Karpas-422 (cell line): ENCODE data around the gene SLC46A1. TPM values are rescaled to one million over a fixed set of nuclear protein-coding genes. Genes with fewer than 3 reads are reported as not detected.
"Not testable (repeated sequence)": the region's sequence is repeated elsewhere in the genome, so short reads cannot be mapped to it uniquely, and the experiment has no call there.

Experiments
- DNase-seq: peaks from one replicate; pipeline ENCODE4 v3.0.0-alpha.2; 2015
- H2AFZ ChIP-seq: fragments of 200-600 bp; sonication (generic); 2 replicates; pipeline ENCODE4 v1.6.1; 2014; ENCODE audit warnings: antibody characterized with exemption, low read length, mixed read lengths
- H3K27ac ChIP-seq: fragments of 200-600 bp; sonication (generic); 2 replicates; pipeline ENCODE4 v1.5.1; 2014; ENCODE audit warnings: mild to moderate bottlenecking, low read length, moderate library complexity
- H3K27me3 ChIP-seq: fragments of 200-600 bp; sonication (generic); 2 replicates; pipeline ENCODE4 v1.6.1; 2014; ENCODE audit warnings: low read length, mixed read lengths
- H3K36me3 ChIP-seq: fragments of 200-600 bp; sonication (generic); 2 replicates; pipeline ENCODE4 v1.6.1; 2014; ENCODE audit warnings: low read length, mixed read lengths; ENCODE audit not compliant: insufficient read depth
- H3K4me1 ChIP-seq: fragments of 200-600 bp; sonication (generic); 2 replicates; pipeline ENCODE4 v1.6.1; 2014; ENCODE audit warnings: mild to moderate bottlenecking, low read length, mixed read lengths
- H3K4me2 ChIP-seq: fragments of 200-600 bp; sonication (generic); 2 replicates; pipeline ENCODE4 v1.6.1; 2014; ENCODE audit warnings: low read length, low read depth, mild to moderate bottlenecking; ENCODE audit not compliant: poor library complexity, severe bottlenecking
- H3K4me3 ChIP-seq: fragments of 200-600 bp; sonication (generic); 2 replicates; pipeline ENCODE4 v1.5.1; 2014; ENCODE audit warnings: mild to moderate bottlenecking, antibody characterized with exemption, low read length, mixed read lengths
- H3K79me2 ChIP-seq: fragments of 200-600 bp; sonication (generic); 2 replicates; pipeline ENCODE4 v1.6.1; 2014; ENCODE audit warnings: mild to moderate bottlenecking, low read length, mixed read lengths
- H3K9ac ChIP-seq: fragments of 200-600 bp; sonication (generic); 2 replicates; pipeline ENCODE4 v1.6.0; 2014; ENCODE audit warnings: low read length
- H3K9me2 ChIP-seq: fragments of 200-600 bp; sonication (generic), shearing (Covaris generic); replicated peaks from 2 replicates; pipeline ENCODE4 v1.6.0; 2014; ENCODE audit warnings: mild to moderate bottlenecking, low read length, moderate library complexity; ENCODE audit not compliant: insufficient read depth
- H3K9me3 ChIP-seq: fragments of 300-700, 200-600 bp; sonication (generic); 2 replicates; pipeline ENCODE4 v1.6.1; 2014; ENCODE audit warnings: low read length, mixed read lengths
- H4K20me1 ChIP-seq: fragments of 200-600 bp; sonication (generic); 2 replicates; pipeline ENCODE4 v1.6.1; 2014; ENCODE audit warnings: mild to moderate bottlenecking, antibody characterized with exemption, low read length, low read depth; ENCODE audit not compliant: insufficient read depth
- total RNA-seq: library from RNA; depleted of rRNA; stranded (reverse); fragments of >200 nt; shearing (Covaris generic); gene quantifications from 2 replicates; pipeline ENCODE4 v1.2.3, GENCODE V29; 2014; ENCODE audit warnings: low replicate concordance; rRNA removed

The SLC46A1 gene
- total RNA-seq, result 2.0 and 5.0 TPM in 2 replicates

DNA sequence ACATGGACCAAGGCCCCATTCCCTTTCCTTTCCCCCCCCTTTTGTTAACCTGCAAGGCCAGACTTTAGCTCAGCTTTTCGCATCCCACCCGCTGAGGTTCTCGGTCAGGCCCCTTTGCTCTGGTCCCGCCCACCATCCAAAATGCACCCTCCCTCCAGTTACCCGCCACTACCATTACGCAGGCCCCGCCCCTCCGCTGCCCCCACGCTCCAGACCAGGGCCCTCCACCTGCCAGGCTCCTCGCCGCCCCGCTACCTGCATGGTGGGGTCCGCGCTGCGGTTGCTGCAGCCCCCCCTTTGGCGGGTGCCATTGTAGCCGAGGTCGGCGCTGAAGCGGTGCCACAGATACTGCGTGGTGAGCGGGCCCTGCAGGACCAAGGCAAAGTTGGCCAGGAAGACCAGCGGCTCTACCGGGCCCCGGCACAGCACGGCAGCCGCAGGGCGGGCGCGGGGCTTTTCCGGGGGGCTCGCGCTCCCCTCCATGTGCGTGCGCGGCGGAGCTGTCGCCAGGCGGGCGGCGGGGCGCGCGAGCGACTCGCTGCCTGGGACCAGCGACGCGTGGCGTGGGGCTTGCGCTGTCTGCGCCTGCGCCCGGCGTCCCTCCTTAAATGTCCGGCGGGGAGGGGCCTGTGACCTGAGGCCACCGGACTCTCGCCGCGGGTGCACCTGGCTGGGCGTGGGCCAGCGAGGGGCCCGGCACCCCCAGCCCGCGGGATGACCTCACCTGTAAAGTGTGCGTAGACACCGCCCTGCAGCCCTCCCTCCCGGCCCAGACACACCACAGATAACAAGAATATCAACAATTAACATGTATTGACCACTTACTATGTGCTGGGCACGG, at the start of gene SLC46A1:
Gene SLC46A1 (minus strand): TSS at position 581 of the 841 bp plus-strand sequence. CDS start 98 bp downstream, at position 483.
- H3K27ac ChIP-seq, result no peak within 1 kb of the TSS
- H3K9me3 ChIP-seq, result no peaks in the 10 kb centered on the region
- peak within 1 kb of the TSS; percentile 95; the same call in 1 of the 2 replicates for H2AFZ ChIP-seq
- H4K20me1 ChIP-seq, result no peaks in the 10 kb centered on the region
- H3K4me3 ChIP-seq, result peak within 1 kb of the TSS; percentile 81
- H3K79me2 ChIP-seq, result no peaks in the 10 kb centered on the region
- peak within 1 kb of the TSS; percentile 80 for H3K9ac ChIP-seq
- peaks cover 13% of the 10 kb centered on the region for H3K4me1 ChIP-seq
- no peaks in the 10 kb centered on the region for H3K36me3 ChIP-seq
- H3K9me2 ChIP-seq, result no peaks in the 10 kb centered on the region
- H3K4me2 ChIP-seq, result peak within 1 kb of the TSS; percentile 95
- no peaks in the 10 kb centered on the region for H3K27me3 ChIP-seq
- DNase-seq, result peak; percentile 85

DNA sequence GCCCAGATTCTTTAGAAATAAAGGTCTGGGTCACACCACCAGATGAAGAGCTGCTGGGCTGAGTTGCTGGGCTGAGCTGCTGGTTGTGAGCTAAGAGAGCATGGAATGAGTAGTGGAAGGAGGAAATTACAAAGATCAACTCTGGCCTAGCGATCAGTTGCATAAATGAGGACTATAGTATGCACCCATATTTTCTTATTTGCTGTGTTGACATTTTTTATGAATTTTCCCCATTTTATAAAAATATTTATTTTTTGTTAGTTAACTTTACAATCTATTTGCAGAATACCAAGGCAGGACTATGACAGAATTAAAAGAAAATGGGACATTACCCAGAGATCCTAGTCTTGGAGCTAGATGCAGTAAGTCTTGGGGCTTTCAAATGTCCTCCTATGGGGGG, 43.8 kb upstream of the SLC46A1 start:
- no peak overlapping the region for H3K9ac ChIP-seq
- H3K9me3 ChIP-seq, result no peaks in the 10 kb centered on the region
- no peaks in the 10 kb centered on the region for H4K20me1 ChIP-seq
- H2AFZ ChIP-seq, result no peak overlapping the region
- no peak for DNase-seq
- no peaks in the 10 kb centered on the region for H3K27me3 ChIP-seq
- H3K9me2 ChIP-seq, result no peaks in the 10 kb centered on the region
- H3K4me3 ChIP-seq, result no peak overlapping the region
- no peak overlapping the region for H3K4me2 ChIP-seq
- H3K36me3 ChIP-seq, result no peaks in the 10 kb centered on the region
- H3K79me2 ChIP-seq, result no peaks in the 10 kb centered on the region
- no peak overlapping the region for H3K27ac ChIP-seq
- no peaks in the 10 kb centered on the region for H3K4me1 ChIP-seq

DNA sequence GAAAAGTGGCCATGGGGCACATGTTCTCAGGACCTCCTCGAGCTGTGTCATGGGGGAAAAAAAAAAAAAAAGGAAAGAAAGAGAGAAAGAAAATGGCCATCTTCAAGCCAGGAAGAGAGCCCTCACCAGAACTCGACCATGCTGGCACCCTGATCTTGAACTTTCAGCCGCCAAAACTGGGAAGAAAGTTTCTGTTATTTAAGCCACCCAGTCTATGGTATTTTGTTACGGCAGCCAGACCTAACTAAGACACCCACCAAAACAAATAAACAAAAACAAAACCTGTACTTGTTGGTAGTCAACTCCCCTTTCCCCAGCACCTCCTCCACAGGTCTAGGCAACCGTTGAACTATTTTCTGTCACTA, 41.4 kb upstream of the SLC46A1 start:
- Histone ChIP-seq H3K9me3 (no peaks in the 10 kb centered on the region), H3K9me2 (no peaks in the 10 kb centered on the region), H4K20me1 (no peaks in the 10 kb centered on the region), H3K27ac (no peak overlapping the region), H3K27me3 (no peaks in the 10 kb centered on the region), H3K79me2 (no peaks in the 10 kb centered on the region), H3K36me3 (no peaks in the 10 kb centered on the region), H3K4me1 (no peaks in the 10 kb centered on the region), H3K4me2 (no peak overlapping the region), H3K9ac (no peak overlapping the region), H2AFZ (no peak overlapping the region), H3K4me3 (no peak overlapping the region)
- DNase-seq, result no peak

DNA sequence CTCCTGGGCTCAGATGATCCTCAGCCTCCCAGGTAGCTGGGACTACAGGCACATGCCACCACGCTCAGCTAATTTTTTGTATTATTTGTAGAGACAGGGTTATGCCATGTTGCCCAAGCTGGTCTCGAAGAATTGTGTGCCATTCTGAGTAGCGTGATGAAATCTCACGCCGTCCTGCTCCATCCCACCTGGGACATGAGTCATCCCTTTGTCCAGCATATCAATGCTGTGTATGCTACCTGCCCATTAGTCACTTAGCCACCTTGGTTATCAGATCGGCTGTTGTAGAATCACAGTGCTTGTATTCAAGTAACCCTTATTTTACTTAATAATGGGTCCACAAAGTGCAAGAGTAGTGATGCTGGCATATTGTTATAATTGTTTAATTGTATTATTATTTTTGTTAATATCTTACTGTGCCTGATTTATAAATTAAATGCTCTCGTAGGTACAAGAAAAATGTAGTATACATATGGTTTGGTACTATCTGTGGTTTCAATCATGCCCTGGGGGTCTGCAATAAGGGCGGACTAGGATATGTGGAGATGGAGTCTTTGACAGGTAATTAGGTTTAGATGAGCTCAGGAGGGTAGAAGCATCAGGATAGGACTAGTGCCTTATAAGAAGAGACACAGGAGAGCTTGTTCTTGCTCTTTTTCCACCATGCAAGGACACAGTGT, 40.8 kb upstream of the SLC46A1 start:
- H3K9me2 ChIP-seq, result no peaks in the 10 kb centered on the region
- H3K9ac ChIP-seq, result no peak overlapping the region
- H3K27ac ChIP-seq, result no peak overlapping the region
- no peak overlapping the region for H3K4me3 ChIP-seq
- no peak overlapping the region for H2AFZ ChIP-seq
- H3K9me3 ChIP-seq, result no peaks in the 10 kb centered on the region
- no peaks in the 10 kb centered on the region for H3K4me1 ChIP-seq
- DNase-seq, result no peak
- no peaks in the 10 kb centered on the region for H3K27me3 ChIP-seq
- H3K79me2 ChIP-seq, result no peaks in the 10 kb centered on the region
- H4K20me1 ChIP-seq, result no peaks in the 10 kb centered on the region
- H3K36me3 ChIP-seq, result no peaks in the 10 kb centered on the region
- no peak overlapping the region for H3K4me2 ChIP-seq

DNA sequence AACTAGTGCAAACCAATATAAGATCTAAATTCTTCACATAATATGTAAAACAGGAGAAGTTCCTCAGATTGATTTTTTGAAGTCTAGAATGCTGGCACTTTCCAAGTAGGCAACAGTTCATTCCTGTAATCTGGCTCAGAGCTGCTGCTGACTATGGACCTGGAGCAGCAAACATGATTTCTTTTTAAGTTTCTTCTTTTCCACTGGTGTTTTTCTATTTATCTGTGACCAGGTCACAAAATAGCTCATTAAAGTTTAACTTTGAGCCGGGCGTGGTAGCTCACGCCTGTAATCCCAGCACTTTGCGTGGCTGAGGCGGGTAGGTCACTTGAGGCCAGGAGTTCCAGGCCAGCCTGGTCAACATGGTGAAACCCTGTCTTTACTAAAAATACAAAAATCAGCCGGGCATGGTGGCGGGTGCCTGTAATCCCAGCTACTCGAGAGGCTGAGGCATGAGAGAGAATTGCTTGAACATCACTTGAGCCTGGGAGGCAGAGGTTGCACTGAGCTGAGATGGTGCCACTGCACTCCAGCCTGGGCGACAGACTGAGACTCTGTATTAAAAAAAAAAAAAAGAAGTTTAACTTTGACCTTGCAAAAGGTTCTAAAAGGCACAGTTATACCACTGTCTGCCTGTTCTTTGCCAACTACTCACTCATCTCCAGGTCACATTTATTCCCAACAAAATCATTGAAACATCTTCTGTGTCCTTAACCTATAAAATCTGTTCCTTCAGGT, 38.1 kb upstream of the SLC46A1 start:
- no peak overlapping the region for H3K4me3 ChIP-seq
- no peaks in the 10 kb centered on the region for H3K27me3 ChIP-seq
- no peaks in the 10 kb centered on the region for H4K20me1 ChIP-seq
- no peaks in the 10 kb centered on the region for H3K79me2 ChIP-seq
- DNase-seq, result no peak
- H3K4me1 ChIP-seq, result no peaks in the 10 kb centered on the region
- H3K9ac ChIP-seq, result no peak overlapping the region
- H3K4me2 ChIP-seq, result no peak overlapping the region
- H3K9me3 ChIP-seq, result no peaks in the 10 kb centered on the region
- H3K9me2 ChIP-seq, result no peaks in the 10 kb centered on the region
- no peaks in the 10 kb centered on the region for H3K36me3 ChIP-seq
- H3K27ac ChIP-seq, result no peak overlapping the region
- H2AFZ ChIP-seq, result no peak overlapping the region

DNA sequence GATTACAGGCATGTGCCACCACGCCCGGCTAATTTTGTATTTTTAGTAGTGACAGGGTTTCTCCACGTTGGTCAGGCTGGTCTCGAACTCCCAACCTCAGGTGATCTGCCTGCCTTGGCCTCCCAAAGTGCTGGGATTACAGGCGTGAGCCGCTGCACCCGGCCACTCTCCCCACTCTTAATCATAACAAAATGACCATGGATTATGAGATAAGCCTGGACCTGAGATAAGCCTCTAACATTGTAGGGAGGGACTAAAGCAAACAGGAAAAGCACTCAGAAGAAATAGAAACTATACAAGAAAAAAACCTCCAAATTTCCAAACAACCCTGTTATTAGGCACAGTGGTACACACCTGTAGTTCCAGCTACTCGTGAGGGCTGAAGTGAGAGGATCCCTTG, 28.3 kb upstream of the SLC46A1 start:
- not testable (repeated sequence) for H3K4me1 ChIP-seq, H3K27me3 ChIP-seq, H3K79me2 ChIP-seq, H2AFZ ChIP-seq, H3K9ac ChIP-seq, H4K20me1 ChIP-seq, H3K4me2 ChIP-seq, DNase-seq, H3K9me2 ChIP-seq, H3K36me3 ChIP-seq, H3K9me3 ChIP-seq, H3K4me3 ChIP-seq, H3K27ac ChIP-seq

DNA sequence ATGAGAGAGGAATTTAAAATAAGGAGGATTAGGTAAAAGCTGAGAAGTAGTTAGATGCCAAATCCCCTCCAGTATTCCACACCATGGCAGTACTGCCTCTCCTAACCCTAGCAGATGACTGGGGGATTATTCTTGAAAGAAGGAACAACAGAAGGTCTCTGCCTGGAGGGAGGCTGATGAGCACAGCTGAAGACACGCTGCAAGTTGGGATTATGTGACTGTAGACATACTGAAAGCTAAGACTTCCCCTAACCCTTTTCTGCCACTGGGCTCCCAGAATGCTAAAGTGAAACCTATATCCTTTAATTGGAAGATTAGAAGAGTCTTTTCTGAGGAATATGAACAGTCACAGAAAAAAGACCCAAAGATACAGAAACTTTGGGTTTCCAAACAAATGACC, 27.7 kb upstream of the SLC46A1 start:
- no peaks in the 10 kb centered on the region for H3K4me1 ChIP-seq
- H4K20me1 ChIP-seq, result no peaks in the 10 kb centered on the region
- no peaks in the 10 kb centered on the region for H3K9me3 ChIP-seq
- no peaks in the 10 kb centered on the region for H3K27me3 ChIP-seq
- no peak overlapping the region for H3K9ac ChIP-seq
- H3K79me2 ChIP-seq, result no peaks in the 10 kb centered on the region
- H3K27ac ChIP-seq, result no peak overlapping the region
- H2AFZ ChIP-seq, result no peak overlapping the region
- H3K9me2 ChIP-seq, result no peaks in the 10 kb centered on the region
- no peak for DNase-seq
- no peaks in the 10 kb centered on the region for H3K36me3 ChIP-seq
- no peak overlapping the region for H3K4me3 ChIP-seq
- H3K4me2 ChIP-seq, result no peak overlapping the region

DNA sequence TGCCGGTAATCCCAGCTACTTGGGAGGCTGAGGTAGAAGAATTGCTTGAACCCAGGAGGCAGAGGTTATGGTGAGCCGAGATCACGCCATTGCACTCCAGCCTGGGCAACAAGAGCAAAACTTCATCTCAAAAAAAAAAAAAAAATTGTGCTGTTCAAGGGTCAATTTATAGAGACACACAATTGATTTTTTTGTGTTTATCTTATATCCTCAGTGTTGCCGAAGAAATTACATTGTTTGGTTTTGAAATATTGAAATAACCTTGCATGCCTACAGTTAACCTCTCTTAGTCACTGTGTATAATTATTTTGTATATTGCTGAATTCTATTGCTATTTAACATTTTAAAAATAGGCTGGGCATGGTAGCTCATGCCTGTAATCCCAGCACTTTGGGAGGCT, 22.0 kb upstream of the SLC46A1 start:
- not testable (repeated sequence) for H3K9me3 ChIP-seq, H3K79me2 ChIP-seq, H3K9me2 ChIP-seq, DNase-seq, H2AFZ ChIP-seq, H3K27ac ChIP-seq, H3K4me2 ChIP-seq, H3K4me3 ChIP-seq, H3K36me3 ChIP-seq, H3K4me1 ChIP-seq, H4K20me1 ChIP-seq, H3K27me3 ChIP-seq, H3K9ac ChIP-seq
